ENCODE results near the gene CPA1. TPM values are rescaled to one million over a fixed set of nuclear protein-coding genes. Genes with fewer than 3 reads are reported as not detected.

The CPA1 gene
- polyA plus RNA-seq, 1 donor (not counting 4 experiments of a cell fraction or from before 2014, with no cell fraction given): not detected

DNA sequence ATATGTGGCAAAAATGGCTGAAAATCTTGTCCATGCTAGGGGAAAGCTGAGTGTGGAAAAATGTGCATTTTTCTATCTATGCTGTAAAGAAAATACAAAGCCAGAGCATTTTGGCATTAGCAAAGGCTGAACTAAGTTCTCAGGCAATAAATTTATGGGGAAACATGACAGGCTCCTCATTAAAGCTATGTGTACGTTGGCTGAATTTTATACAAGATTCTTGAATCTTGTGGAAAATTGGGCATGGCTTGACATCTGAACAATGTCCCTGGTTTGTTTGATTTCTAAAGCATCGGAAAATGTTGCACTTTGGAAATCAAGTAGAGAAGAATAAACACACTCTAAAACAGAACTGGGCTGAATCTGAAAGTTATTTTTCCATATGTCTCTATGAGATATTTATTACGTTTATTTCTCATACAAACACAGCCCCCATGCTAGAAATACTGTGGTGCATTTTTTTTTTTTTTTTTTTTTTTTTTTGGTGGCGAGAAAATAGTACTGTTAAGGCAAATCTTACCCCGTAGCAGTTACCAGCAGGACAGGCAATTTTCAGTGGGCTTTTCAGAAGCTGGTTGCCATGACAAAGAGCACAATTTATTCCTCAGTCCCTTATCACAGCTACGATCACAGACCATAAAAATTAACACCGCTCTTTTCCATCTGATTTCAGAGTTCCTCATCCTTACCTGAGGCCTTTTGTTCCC, 16.9 kb downstream of the CPA1 start:
- Histone ChIP-seq H3K9ac (ENCODE audit: control insufficient read depth, extremely low read depth, insufficient read depth, low read length) (no peak overlapping the region), H3K4me2 (ENCODE audit: control insufficient read depth, extremely low read depth, insufficient read depth, low read depth, low read length) (no peak overlapping the region), H4K20me1 (ENCODE audit: control insufficient read depth, extremely low read depth, insufficient read depth, low read length) (no peaks in the 10 kb centered on the region), H3K79me2 (ENCODE audit: control insufficient read depth, insufficient read depth, low read length) (no peaks in the 10 kb centered on the region), H3K9me3 (ENCODE audit: control insufficient read depth, low read depth, low read length) (no peaks in the 10 kb centered on the region), H3K27ac (ENCODE audit: control insufficient read depth, insufficient read depth, low read length) (no peak overlapping the region), H3K4me1 (ENCODE audit: control insufficient read depth, extremely low read depth, insufficient read depth, low read length) (no peaks in the 10 kb centered on the region), H3K9me1 (ENCODE audit: control insufficient read depth, extremely low read depth, insufficient read depth, low read length) (no peaks in the 10 kb centered on the region), H2AFZ (ENCODE audit: control insufficient read depth, low read length) (no peak overlapping the region), H3K36me3 (ENCODE audit: control insufficient read depth in 2 of 2, extremely low read depth in 1 of 2, insufficient read depth in 2 of 2, low read length in 2 of 2) (peaks cover 0 to 4% of the 10 kb centered on the region in 2 experiments), H3K27me3 (ENCODE audit: control insufficient read depth, extremely low read depth, insufficient read depth, low read length) (no peaks in the 10 kb centered on the region), H3K4me3 (ENCODE audit: control insufficient read depth in 2 of 3, extremely low read depth in 1 of 3, insufficient read depth in 2 of 3, low read depth in 1 of 3, low read length in 3 of 3) (no peak overlapping the region)
- no peak for FAIRE-seq
- dilution Hi-C loops (cut with MboI; ENCODE audit: extremely low pct_ligation_motif_present, low sequenced_read_pairs): no loop called here
- no peak for DNase-seq (ENCODE audit: low read depth, low spot score)
- TF ChIP-seq EZH2 (IDR thresholded peaks at IDR 0.05; ENCODE audit: low read length): no peak

DNA sequence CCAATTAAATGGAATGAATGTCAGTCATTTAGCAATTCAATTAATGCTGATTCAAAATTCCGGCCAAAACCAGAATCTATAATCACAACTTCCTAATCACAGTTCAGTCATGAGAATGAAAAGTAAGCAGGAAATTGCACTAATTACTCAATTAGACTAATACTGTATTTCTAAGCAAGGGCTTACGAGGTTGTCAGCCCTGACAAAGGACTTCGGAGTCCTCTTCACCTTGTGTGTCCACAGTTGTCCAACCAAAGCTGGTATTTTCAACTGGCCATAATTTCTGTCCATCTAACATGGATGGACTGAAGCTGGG, 17.4 kb downstream of the CPA1 start:
- no peak overlapping the region for H3K4me2 ChIP-seq (ENCODE audit: control insufficient read depth, extremely low read depth, insufficient read depth, low read depth, low read length)
- H3K9me1 ChIP-seq (ENCODE audit: control insufficient read depth, extremely low read depth, insufficient read depth, low read length): no peaks in the 10 kb centered on the region
- H3K79me2 ChIP-seq (ENCODE audit: control insufficient read depth, insufficient read depth, low read length): no peaks in the 10 kb centered on the region
- FAIRE-seq (no peak), DNase-seq (ENCODE audit: low read depth, low spot score) (no peak)
- no peak overlapping the region for H3K9ac ChIP-seq (ENCODE audit: control insufficient read depth, extremely low read depth, insufficient read depth, low read length)
- H3K36me3 ChIP-seq (ENCODE audit: control insufficient read depth in 2 of 2, extremely low read depth in 1 of 2, insufficient read depth in 2 of 2, low read length in 2 of 2): peaks cover under 1 to 4% of the 10 kb centered on the region in 2 experiments
- no peak overlapping the region for H3K4me3 ChIP-seq (ENCODE audit: control insufficient read depth in 2 of 3, extremely low read depth in 1 of 3, insufficient read depth in 2 of 3, low read depth in 1 of 3, low read length in 3 of 3)
- dilution Hi-C loops (cut with MboI; ENCODE audit: extremely low pct_ligation_motif_present, low sequenced_read_pairs): no loop called here
- no peaks in the 10 kb centered on the region for H3K27me3 ChIP-seq (ENCODE audit: control insufficient read depth, extremely low read depth, insufficient read depth, low read length)
- no peaks in the 10 kb centered on the region for H3K4me1 ChIP-seq (ENCODE audit: control insufficient read depth, extremely low read depth, insufficient read depth, low read length)
- TF ChIP-seq EZH2 (IDR thresholded peaks at IDR 0.05; ENCODE audit: low read length): no peak
- TF ChIP-seq, protein P1, sequence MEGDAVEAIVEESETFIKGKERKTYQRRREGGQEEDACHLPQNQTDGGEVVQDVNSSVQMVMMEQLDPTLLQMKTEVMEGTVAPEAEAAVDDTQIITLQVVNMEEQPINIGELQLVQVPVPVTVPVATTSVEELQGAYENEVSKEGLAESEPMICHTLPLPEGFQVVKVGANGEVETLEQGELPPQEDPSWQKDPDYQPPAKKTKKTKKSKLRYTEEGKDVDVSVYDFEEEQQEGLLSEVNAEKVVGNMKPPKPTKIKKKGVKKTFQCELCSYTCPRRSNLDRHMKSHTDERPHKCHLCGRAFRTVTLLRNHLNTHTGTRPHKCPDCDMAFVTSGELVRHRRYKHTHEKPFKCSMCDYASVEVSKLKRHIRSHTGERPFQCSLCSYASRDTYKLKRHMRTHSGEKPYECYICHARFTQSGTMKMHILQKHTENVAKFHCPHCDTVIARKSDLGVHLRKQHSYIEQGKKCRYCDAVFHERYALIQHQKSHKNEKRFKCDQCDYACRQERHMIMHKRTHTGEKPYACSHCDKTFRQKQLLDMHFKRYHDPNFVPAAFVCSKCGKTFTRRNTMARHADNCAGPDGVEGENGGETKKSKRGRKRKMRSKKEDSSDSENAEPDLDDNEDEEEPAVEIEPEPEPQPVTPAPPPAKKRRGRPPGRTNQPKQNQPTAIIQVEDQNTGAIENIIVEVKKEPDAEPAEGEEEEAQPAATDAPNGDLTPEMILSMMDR (optimal IDR thresholded peaks at IDR 0.05 in 1 of 3, IDR thresholded peaks at IDR 0.05 in 1 of 3, conservative IDR thresholded peaks at IDR 0.05 in 1 of 3; ENCODE audit: extremely low read depth in 1 of 3, insufficient read depth in 2 of 3, low read length in 3 of 3): no peak
- H4K20me1 ChIP-seq (ENCODE audit: control insufficient read depth, extremely low read depth, insufficient read depth, low read length): no peaks in the 10 kb centered on the region
- no peak overlapping the region for H2AFZ ChIP-seq (ENCODE audit: control insufficient read depth, low read length)
- no peak overlapping the region for H3K27ac ChIP-seq (ENCODE audit: control insufficient read depth, insufficient read depth, low read length)
- H3K9me3 ChIP-seq (ENCODE audit: control insufficient read depth, low read depth, low read length): no peaks in the 10 kb centered on the region
